Transverse colon (tissue), 4 donors: ENCODE results near the gene R3HDML. TPM values are rescaled to one million over a fixed set of nuclear protein-coding genes. Genes with fewer than 3 reads are reported as not detected.
"Not testable (repeated sequence)": the region's sequence is repeated elsewhere in the genome, so short reads cannot be mapped to it uniquely, and the experiment has no call there.

Source experiments
- DNase-seq: peaks from one replicate; pipeline ENCODE4 v3.0.0-alpha.2; 2019
- H3K27ac ChIP-seq, 4 donors: fragments of 200-600 bp; sonication (generic); 2 replicates each; pipeline ENCODE4 v1.5.1; 2016 to 2018; ENCODE audit warnings: inconsistent platforms in 4 of 4
- H3K27me3 ChIP-seq: fragments of 200-600 bp; sonication (generic); 2 replicates; pipeline ENCODE4 v1.5.1; 2017; ENCODE audit warnings: inconsistent platforms
- H3K36me3 ChIP-seq, 4 donors: fragments of 200-600 bp; sonication (generic); 2 replicates each; pipeline ENCODE4 v1.5.1; 2017 to 2019; ENCODE audit warnings: inconsistent platforms in 4 of 4
- H3K4me1 ChIP-seq, 4 donors: fragments of 200-600 bp; sonication (generic); 2 replicates each; pipeline ENCODE4 v1.5.1; 2017 to 2020; ENCODE audit warnings: inconsistent platforms in 4 of 4
- H3K4me3 ChIP-seq, 4 donors: fragments of 200-600 bp; sonication (generic); 1 replicate in 1 of 4; 2 replicates in 3 of 4; pipeline versions ENCODE4 v1.5.1 to v1.6.1; 2017 to 2019; ENCODE audit warnings: inconsistent platforms in 4 of 4
- H3K9me3 ChIP-seq, 2 donors: fragments of 200-600 bp; sonication (generic); 2 replicates each; pipeline ENCODE4 v1.5.1; 2017 to 2019; ENCODE audit warnings: inconsistent platforms in 2 of 2
- EP300 ChIP-seq: sonication (generic); formaldehyde crosslinking; IDR thresholded peaks from one replicate; pipeline ENCODE4 v1.6.1; 2017; ENCODE audit warnings: antibody characterized with exemption, low read depth
- POLR2A ChIP-seq: fragments of 450-650 bp; IDR thresholded peaks from one replicate; pipeline ENCODE4 v1.6.1; 2016; ENCODE audit warnings: antibody characterized with exemption, mild to moderate bottlenecking, moderate library complexity
- POLR2AphosphoS5 ChIP-seq, 3 donors: sonication (generic); formaldehyde crosslinking; IDR thresholded peaks; one replicate each; pipeline ENCODE4 v1.6.1; 2016; ENCODE audit warnings: antibody characterized with exemption in 3 of 3
- WGBS, 2 donors: methylation state at CpG; one replicate each; pipeline ENCODE4 v1.1.5; 2018; ENCODE audit warnings: low coverage in 1 of 2; 5-methylcytosine and 5-hydroxymethylcytosine counted together
- in situ Hi-C, 4 donors: fragments of 200-750 bp; cut with MboI; loops; one replicate each; pipeline versions ENCODE4 v1.15.0 to v1.15.1; 2017; ENCODE audit warnings: low sequenced_read_pairs in 3 of 4, low pct_ligation_motif_present in 1 of 4, low pct_unique_long_range_greater_than_20kb in 1 of 4
- intact Hi-C: fragments of 100-400 bp; cut with DNase I; formaldehyde crosslinking; loops from one replicate; pipeline ENCODE4 v1.15.1; 2023; ENCODE audit warnings: low total_unique reads
- total RNA-seq, 4 donors: library from RNA; depleted of rRNA; stranded (reverse); fragments of >200 nt; gene quantifications; one replicate each; pipeline ENCODE4 v1.1.0, GENCODE V29; 2016
- TF ChIP-seq, protein P1 (sequence below), 5 experiments: fragments of 200-600 bp in 3 of 5; fragments of 450-650 bp in 2 of 5; sonication (generic) in 3 of 5; IDR thresholded peaks; 1 replicate in 2 of 5; 2 replicates in 3 of 5; pipeline ENCODE4 v1.5.1; 2016 to 2017; ENCODE audit warnings: antibody characterized with exemption in 5 of 5, inconsistent platforms in 3 of 5, mild to moderate bottlenecking in 2 of 5, moderate library complexity in 1 of 5

R3HDML gene
- total RNA-seq, 4 donors from 2014 or later, result not detected

DNA sequence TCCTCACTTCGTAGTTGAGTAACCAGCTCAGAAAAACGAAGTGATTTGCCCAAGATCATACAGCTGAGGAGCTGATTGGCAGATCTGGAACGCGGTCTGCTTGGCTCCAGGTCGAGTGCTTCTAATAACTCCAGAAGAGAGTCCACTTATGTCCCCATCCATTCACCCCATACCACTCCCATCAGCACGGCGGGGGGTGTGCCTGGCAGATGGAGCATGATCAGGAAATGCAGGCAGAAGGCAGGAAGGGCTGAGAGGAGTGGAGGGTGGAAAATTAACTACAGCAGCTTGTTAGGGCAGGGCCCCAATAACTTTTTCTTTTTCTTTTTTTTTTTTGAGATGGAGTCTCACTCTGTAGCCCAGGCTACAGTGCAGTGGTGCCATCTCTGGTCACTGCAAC, 40.8 kb upstream of the R3HDML start:
- WGBS, 2 donors, result 50 to 72% methylated on average over 5 to 7 of the region's 7 CpGs
- Histone ChIP-seq H3K4me3 (no peak overlapping the region), H3K36me3 (no peaks in the 10 kb centered on the region), H3K27me3 (no peaks in the 10 kb centered on the region), H3K27ac (no peak overlapping the region), H3K9me3 (no peaks in the 10 kb centered on the region), H3K4me1 (no peaks in the 10 kb centered on the region)
- intact Hi-C loops (no loop called here), in situ Hi-C loops (no loop called here)
- no peak for TF ChIP-seq EP300
- TF ChIP-seq, protein P1, sequence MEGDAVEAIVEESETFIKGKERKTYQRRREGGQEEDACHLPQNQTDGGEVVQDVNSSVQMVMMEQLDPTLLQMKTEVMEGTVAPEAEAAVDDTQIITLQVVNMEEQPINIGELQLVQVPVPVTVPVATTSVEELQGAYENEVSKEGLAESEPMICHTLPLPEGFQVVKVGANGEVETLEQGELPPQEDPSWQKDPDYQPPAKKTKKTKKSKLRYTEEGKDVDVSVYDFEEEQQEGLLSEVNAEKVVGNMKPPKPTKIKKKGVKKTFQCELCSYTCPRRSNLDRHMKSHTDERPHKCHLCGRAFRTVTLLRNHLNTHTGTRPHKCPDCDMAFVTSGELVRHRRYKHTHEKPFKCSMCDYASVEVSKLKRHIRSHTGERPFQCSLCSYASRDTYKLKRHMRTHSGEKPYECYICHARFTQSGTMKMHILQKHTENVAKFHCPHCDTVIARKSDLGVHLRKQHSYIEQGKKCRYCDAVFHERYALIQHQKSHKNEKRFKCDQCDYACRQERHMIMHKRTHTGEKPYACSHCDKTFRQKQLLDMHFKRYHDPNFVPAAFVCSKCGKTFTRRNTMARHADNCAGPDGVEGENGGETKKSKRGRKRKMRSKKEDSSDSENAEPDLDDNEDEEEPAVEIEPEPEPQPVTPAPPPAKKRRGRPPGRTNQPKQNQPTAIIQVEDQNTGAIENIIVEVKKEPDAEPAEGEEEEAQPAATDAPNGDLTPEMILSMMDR (IDR thresholded peaks at IDR 0.05), result no peak
- TF ChIP-seq POLR2AphosphoS5 (IDR thresholded peaks at IDR 0.05), result no peak
- no peak for TF ChIP-seq POLR2A
- no peak for DNase-seq

DNA sequence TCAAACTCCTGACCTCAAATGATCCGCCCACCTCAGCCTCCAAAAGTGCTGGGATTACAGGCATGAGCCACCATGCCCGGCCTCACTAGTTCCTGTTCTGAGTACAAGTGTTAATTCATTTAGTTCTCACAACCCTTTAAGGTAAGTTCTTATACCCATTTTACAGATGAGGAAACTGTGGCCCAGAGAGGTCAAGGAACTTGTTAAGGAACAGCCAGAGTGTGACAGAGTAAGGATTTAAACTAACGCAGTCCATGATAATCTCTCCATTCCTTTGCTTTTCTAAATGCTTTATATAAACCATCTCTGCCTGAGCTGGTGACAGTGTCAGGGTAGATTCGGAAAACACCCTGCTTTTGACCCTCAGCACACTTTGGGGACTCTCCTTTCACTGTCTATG, 39.1 kb upstream of the R3HDML start:
- Histone ChIP-seq H3K27me3 (no peaks in the 10 kb centered on the region), H3K4me1 (peaks cover 0 to 13% (median 9%) of the 10 kb centered on the region in 4 donors)

DNA sequence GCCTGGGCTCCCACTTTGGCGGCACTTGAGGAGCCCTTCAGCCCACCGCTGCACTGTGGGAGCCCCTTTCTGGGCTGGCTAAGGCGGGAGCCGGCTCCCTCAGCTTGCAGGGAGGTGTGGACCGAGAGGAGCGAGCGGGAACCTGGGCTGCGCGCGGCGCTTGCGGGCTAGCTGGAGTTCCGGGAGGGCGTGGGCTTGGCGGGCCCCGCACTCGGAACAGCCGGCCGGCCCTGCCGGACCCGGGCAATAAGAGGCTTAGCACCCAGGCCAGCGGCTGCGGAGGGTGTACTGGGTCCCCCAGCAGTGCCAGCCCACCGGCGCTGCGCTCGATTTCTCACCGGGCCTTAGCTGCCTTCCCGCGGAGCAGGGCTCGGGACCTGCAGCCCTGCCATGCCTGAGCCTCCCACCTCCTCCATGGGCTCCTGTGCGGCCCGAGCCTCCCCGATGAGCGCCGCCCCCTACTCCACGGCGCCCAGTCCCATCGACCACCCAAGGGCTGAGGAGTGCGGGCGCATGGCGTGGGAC, 37.8 kb upstream of the R3HDML start:
- in situ Hi-C loops, H3K9me3 ChIP-seq, DNase-seq, H3K27ac ChIP-seq, H3K27me3 ChIP-seq, H3K4me3 ChIP-seq, H3K36me3 ChIP-seq, intact Hi-C loops: not testable (repeated sequence)
- peaks cover 0 to 17% (median 12%) of the 10 kb centered on the region in 4 donors for H3K4me1 ChIP-seq
- 96% methylated on average over 42 of the region's 42 CpGs; no CpG with 5 or more reads in 1 of the 2 donors for WGBS, 2 donors

More for the DNA sequence above, 39.1 kb upstream of the R3HDML start:
- TF ChIP-seq EP300 (no peak), POLR2A (no peak), POLR2AphosphoS5 (IDR thresholded peaks at IDR 0.05) (no peak)
- TF ChIP-seq, protein P1 (IDR thresholded peaks at IDR 0.05), result no peak
- intact Hi-C loops, result no loop called here
- no peaks in the 10 kb centered on the region for H3K36me3 ChIP-seq
- in situ Hi-C loops, result no loop called here
- 83 to 100% methylated on average over 2 to 4 of the region's 4 CpGs for WGBS, 2 donors
- H3K27ac ChIP-seq, result no peak overlapping the region
- DNase-seq, result no peak
- H3K9me3 ChIP-seq, result no peaks in the 10 kb centered on the region
- H3K4me3 ChIP-seq, result no peak overlapping the region

- intact Hi-C loops, result no loop called here
- no peak overlapping the region for H3K27ac ChIP-seq
- H3K4me1 ChIP-seq, result peaks cover 0 to 17% (median 12%) of the 10 kb centered on the region in 4 donors
- no peak for DNase-seq
- no peaks in the 10 kb centered on the region for H3K9me3 ChIP-seq
- H3K4me3 ChIP-seq, result no peak overlapping the region
- no peaks in the 10 kb centered on the region for H3K36me3 ChIP-seq
- in situ Hi-C loops, result loop anchor here in 2 of 4 donors (5.0 to 25.0 kb wide), 3 partner anchors 69 to 189 kb away; no protein-coding TSS in a partner anchor
- no peaks in the 10 kb centered on the region for H3K27me3 ChIP-seq
- no peak for TF ChIP-seq POLR2AphosphoS5 (IDR thresholded peaks at IDR 0.05)
- TF ChIP-seq EP300, result no peak
- TF ChIP-seq, protein P1 (IDR thresholded peaks at IDR 0.05), result no peak
- TF ChIP-seq POLR2A, result no peak
Observed at GRCh38 chr20:44301285-44301684, 35.6 kb upstream of the R3HDML start.
